ENCODE data around the gene OLA1. TPM values are rescaled to one million over a fixed set of nuclear protein-coding genes. Genes with fewer than 3 reads are reported as not detected.

The OLA1 gene
- polyA plus RNA-seq, 3 donors: 24.9 to 72.3 (median 71.9) TPM

DNA sequence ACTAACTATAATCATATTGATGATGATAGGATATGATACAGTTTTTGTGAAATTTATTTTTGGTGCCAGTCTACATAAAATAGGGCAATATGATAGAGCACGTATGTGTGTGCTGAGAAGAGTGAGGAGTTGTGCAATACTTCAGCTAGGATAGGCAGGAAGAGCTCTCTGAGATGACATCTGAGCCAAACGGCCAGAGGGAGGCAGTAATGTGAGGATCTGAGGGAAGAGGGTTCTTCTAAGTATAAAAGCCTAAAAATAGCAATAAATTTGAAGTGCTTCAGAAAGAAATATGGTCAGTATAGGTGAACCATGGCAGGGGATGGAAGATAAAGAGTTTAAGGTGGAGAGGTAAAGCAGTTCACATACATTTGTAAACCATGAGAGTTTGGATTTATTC is 102.5 kb downstream of the OLA1 start:
- peaks cover 12 to 16% of the 10 kb centered on the region in 2 donors for H3K36me3 Mint-ChIP-seq
- no peak overlapping the region for H3K9ac ChIP-seq (ENCODE audit: insufficient read depth, low read length, poor library complexity, severe bottlenecking)

DNA sequence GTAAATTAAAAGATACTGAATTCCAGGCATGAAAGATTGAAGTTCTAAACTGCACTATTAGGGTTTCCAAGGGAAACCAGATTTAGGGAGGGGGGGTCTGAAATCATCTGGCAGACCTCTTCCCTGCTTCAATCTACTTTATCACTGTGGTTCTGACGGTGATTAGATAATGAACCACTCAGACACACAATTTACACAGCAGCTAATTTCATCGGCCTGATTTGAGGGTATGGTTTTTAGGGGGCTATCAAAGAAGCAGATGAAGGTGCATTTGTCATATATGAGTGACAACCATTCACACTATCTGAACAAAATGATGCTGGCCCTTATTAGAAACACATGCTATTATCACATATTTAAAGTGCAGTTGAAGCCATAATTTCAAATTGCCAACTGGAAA is 106.0 kb downstream of the OLA1 start:
- no peak overlapping the region for H3K4me3 Mint-ChIP-seq
- H3K9me3 Mint-ChIP-seq: peaks cover 0 to 2% (median 0%) of the 10 kb centered on the region in 7 donors
- peaks cover 3 to 26% of the 10 kb centered on the region in 2 donors for H3K36me3 ChIP-seq (replicated peaks in 1 of 2; ENCODE audit: control insufficient read depth in 1 of 2, insufficient read depth in 2 of 2, low read length in 2 of 2)
- H3K4me1 Mint-ChIP-seq: peaks cover 4% of the 10 kb centered on the region
- no peaks in the 10 kb centered on the region for H3K79me2 ChIP-seq (ENCODE audit: insufficient read depth, low read length)
- H3K4me3 ChIP-seq (replicated peaks in 1 of 3; ENCODE audit: low read depth in 2 of 3, low read length in 3 of 3): no peak overlapping the region
- TF ChIP-seq, protein P1, sequence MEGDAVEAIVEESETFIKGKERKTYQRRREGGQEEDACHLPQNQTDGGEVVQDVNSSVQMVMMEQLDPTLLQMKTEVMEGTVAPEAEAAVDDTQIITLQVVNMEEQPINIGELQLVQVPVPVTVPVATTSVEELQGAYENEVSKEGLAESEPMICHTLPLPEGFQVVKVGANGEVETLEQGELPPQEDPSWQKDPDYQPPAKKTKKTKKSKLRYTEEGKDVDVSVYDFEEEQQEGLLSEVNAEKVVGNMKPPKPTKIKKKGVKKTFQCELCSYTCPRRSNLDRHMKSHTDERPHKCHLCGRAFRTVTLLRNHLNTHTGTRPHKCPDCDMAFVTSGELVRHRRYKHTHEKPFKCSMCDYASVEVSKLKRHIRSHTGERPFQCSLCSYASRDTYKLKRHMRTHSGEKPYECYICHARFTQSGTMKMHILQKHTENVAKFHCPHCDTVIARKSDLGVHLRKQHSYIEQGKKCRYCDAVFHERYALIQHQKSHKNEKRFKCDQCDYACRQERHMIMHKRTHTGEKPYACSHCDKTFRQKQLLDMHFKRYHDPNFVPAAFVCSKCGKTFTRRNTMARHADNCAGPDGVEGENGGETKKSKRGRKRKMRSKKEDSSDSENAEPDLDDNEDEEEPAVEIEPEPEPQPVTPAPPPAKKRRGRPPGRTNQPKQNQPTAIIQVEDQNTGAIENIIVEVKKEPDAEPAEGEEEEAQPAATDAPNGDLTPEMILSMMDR (IDR thresholded peaks at IDR 0.05): no peak
- peaks cover 24 to 28% of the 10 kb centered on the region in 2 donors for H3K36me3 Mint-ChIP-seq
- H3K27ac ChIP-seq (ENCODE audit: low read depth in 1 of 2, low read length in 2 of 2): no peak overlapping the region
- H3K27me3 ChIP-seq (ENCODE audit: control insufficient read depth in 2 of 2, insufficient read depth in 2 of 2, low read length in 2 of 2): no peaks in the 10 kb centered on the region
- no peak for DNase-seq
- H3K9me3 ChIP-seq (replicated peaks in 1 of 2; ENCODE audit: control insufficient read depth in 1 of 2, insufficient read depth in 1 of 2, low read length in 2 of 2): no peaks in the 10 kb centered on the region
- H2AFZ ChIP-seq (ENCODE audit: insufficient read depth, low read depth, low read length, poor library complexity, severe bottlenecking): no peak overlapping the region
- no CpG with 5 or more reads among the region's 2 CpGs for WGBS (ENCODE audit: insufficient coverage)
- no peak overlapping the region for H3K4me2 ChIP-seq (replicated peaks; ENCODE audit: extremely low read depth, low read length, poor library complexity, severe bottlenecking)
- no peak overlapping the region for H3K27ac Mint-ChIP-seq
- no peak overlapping the region for H3K9ac ChIP-seq (ENCODE audit: insufficient read depth, low read length, poor library complexity, severe bottlenecking)
- H3K4me1 ChIP-seq (ENCODE audit: control insufficient read depth in 1 of 2, insufficient read depth in 2 of 2, low read length in 2 of 2): no peaks in the 10 kb centered on the region
- intact Hi-C loops (cut with micrococcal nuclease): no loop called here
- no peaks in the 10 kb centered on the region for H3K27me3 Mint-ChIP-seq (ENCODE audit: low read depth in 3 of 3)
- no peaks in the 10 kb centered on the region for H4K20me1 ChIP-seq (ENCODE audit: insufficient read depth, low read length)

More for the DNA sequence above, 102.5 kb downstream of the OLA1 start:
- no peaks in the 10 kb centered on the region for H3K9me3 Mint-ChIP-seq
- 18% methylated on average over 2 of the region's 2 CpGs for WGBS (ENCODE audit: insufficient coverage)
- Histone ChIP-seq H3K4me2 (replicated peaks; ENCODE audit: extremely low read depth, low read length, poor library complexity, severe bottlenecking) (no peak overlapping the region), H3K9me3 (replicated peaks in 1 of 2; ENCODE audit: control insufficient read depth in 1 of 2, insufficient read depth in 1 of 2, low read length in 2 of 2) (no peaks in the 10 kb centered on the region), H4K20me1 (ENCODE audit: insufficient read depth, low read length) (no peaks in the 10 kb centered on the region), H3K27ac (ENCODE audit: low read depth in 1 of 2, low read length in 2 of 2) (no peak overlapping the region), H3K27me3 (ENCODE audit: control insufficient read depth in 2 of 2, insufficient read depth in 2 of 2, low read length in 2 of 2) (no peaks in the 10 kb centered on the region), H3K79me2 (ENCODE audit: insufficient read depth, low read length) (no peaks in the 10 kb centered on the region), H2AFZ (ENCODE audit: insufficient read depth, low read depth, low read length, poor library complexity, severe bottlenecking) (no peak overlapping the region), H3K4me1 (ENCODE audit: control insufficient read depth in 1 of 2, insufficient read depth in 2 of 2, low read length in 2 of 2) (no peaks in the 10 kb centered on the region), H3K36me3 (replicated peaks in 1 of 2; ENCODE audit: control insufficient read depth in 1 of 2, insufficient read depth in 2 of 2, low read length in 2 of 2) (no peaks in the 10 kb centered on the region), H3K4me3 (replicated peaks in 1 of 3; ENCODE audit: low read depth in 2 of 3, low read length in 3 of 3) (no peak overlapping the region)
- peaks cover 11% of the 10 kb centered on the region for H3K4me1 Mint-ChIP-seq
- no peak for DNase-seq
- no peak overlapping the region for H3K4me3 Mint-ChIP-seq
- H3K27ac Mint-ChIP-seq: no peak overlapping the region
- intact Hi-C loops (cut with micrococcal nuclease): no loop called here
- no peaks in the 10 kb centered on the region for H3K27me3 Mint-ChIP-seq (ENCODE audit: low read depth in 3 of 3)
- TF ChIP-seq, protein P1 (IDR thresholded peaks at IDR 0.05): no peak
